ENCODE results near the gene ZNF438.
A peak's percentile ranks its signal among the peaks of the same experiment; 100 is the strongest.

The ZNF438 gene

GRCh38 chr10:31031558-31032257, at the start of gene ZNF438:
TSS of gene ZNF438 (minus strand) at chr10:31031865. CDS start at chr10:30877034, 154,831 bp downstream.
- Mint-ChIP-seq H3K27me3 (no peaks in the 10 kb centered on the region), H3K36me3 (ENCODE audit: low read depth) (no peaks in the 10 kb centered on the region), H3K4me3 (peak within 1 kb of the TSS; percentile 90), H3K9me3 (no peaks in the 10 kb centered on the region), H3K4me1 (ENCODE audit: low read depth) (peaks cover 48% of the 10 kb centered on the region), H3K27ac (peak within 1 kb of the TSS; percentile 93)
- intact Hi-C loops (cut with micrococcal nuclease): loop anchor here (1.0 kb wide), 1 partner anchor 32 kb away; no protein-coding TSS in a partner anchor

- H3K4me3 Mint-ChIP-seq: no peak overlapping the region
- intact Hi-C loops (cut with micrococcal nuclease): no loop called here
- H3K36me3 Mint-ChIP-seq (ENCODE audit: low read depth): no peaks in the 10 kb centered on the region
These were observed 44.9 kb upstream of the ZNF438 start for GRCh38 chr10:31076610-31076988.

GRCh38 chr10:31075881-31076609, 44.4 kb upstream of the ZNF438 start:
- Mint-ChIP-seq H3K27ac (no peak overlapping the region), H3K4me3 (no peak overlapping the region), H3K9me3 (no peaks in the 10 kb centered on the region), H3K36me3 (ENCODE audit: low read depth) (no peaks in the 10 kb centered on the region), H3K4me1 (ENCODE audit: low read depth) (no peaks in the 10 kb centered on the region), H3K27me3 (no peaks in the 10 kb centered on the region)
- intact Hi-C loops (cut with micrococcal nuclease): no loop called here

More at GRCh38 chr10:31076610-31076988, 44.9 kb upstream of the ZNF438 start:
- Mint-ChIP-seq H3K27ac (no peak overlapping the region), H3K4me1 (ENCODE audit: low read depth) (no peaks in the 10 kb centered on the region), H3K27me3 (no peaks in the 10 kb centered on the region), H3K9me3 (no peaks in the 10 kb centered on the region)

GRCh38 chr10:31075434-31075833, 43.8 kb upstream of the ZNF438 start:
- no peak overlapping the region for H3K4me3 Mint-ChIP-seq
- no peaks in the 10 kb centered on the region for H3K36me3 Mint-ChIP-seq (ENCODE audit: low read depth)
- intact Hi-C loops (cut with micrococcal nuclease): no loop called here

GRCh38 chr10:31074722-31075086, 43.0 kb upstream of the ZNF438 start:
- H3K4me1 Mint-ChIP-seq (ENCODE audit: low read depth): no peaks in the 10 kb centered on the region
- H3K36me3 Mint-ChIP-seq (ENCODE audit: low read depth): no peaks in the 10 kb centered on the region
- no peaks in the 10 kb centered on the region for H3K9me3 Mint-ChIP-seq
- no peak overlapping the region for H3K4me3 Mint-ChIP-seq
- H3K27me3 Mint-ChIP-seq: no peaks in the 10 kb centered on the region
- intact Hi-C loops (cut with micrococcal nuclease): no loop called here
- no peak overlapping the region for H3K27ac Mint-ChIP-seq

More at GRCh38 chr10:31075434-31075833, 43.8 kb upstream of the ZNF438 start:
- no peak overlapping the region for H3K27ac Mint-ChIP-seq
- no peaks in the 10 kb centered on the region for H3K4me1 Mint-ChIP-seq (ENCODE audit: low read depth)
- H3K27me3 Mint-ChIP-seq: no peaks in the 10 kb centered on the region
- no peaks in the 10 kb centered on the region for H3K9me3 Mint-ChIP-seq

GRCh38 chr10:31073996-31074721, 42.5 kb upstream of the ZNF438 start:
- no peaks in the 10 kb centered on the region for H3K36me3 Mint-ChIP-seq (ENCODE audit: low read depth)
- intact Hi-C loops (cut with micrococcal nuclease): no loop called here
- H3K4me3 Mint-ChIP-seq: no peak overlapping the region
- H3K4me1 Mint-ChIP-seq (ENCODE audit: low read depth): no peaks in the 10 kb centered on the region
- H3K27ac Mint-ChIP-seq: no peak overlapping the region
- H3K27me3 Mint-ChIP-seq: no peaks in the 10 kb centered on the region
- H3K9me3 Mint-ChIP-seq: no peaks in the 10 kb centered on the region

GRCh38 chr10:31073211-31073610, 41.5 kb upstream of the ZNF438 start:
- no peak overlapping the region for H3K4me3 Mint-ChIP-seq
- H3K4me1 Mint-ChIP-seq (ENCODE audit: low read depth): no peaks in the 10 kb centered on the region
- H3K27me3 Mint-ChIP-seq: no peaks in the 10 kb centered on the region
- H3K27ac Mint-ChIP-seq: no peak overlapping the region
- intact Hi-C loops (cut with micrococcal nuclease): no loop called here
- no peaks in the 10 kb centered on the region for H3K9me3 Mint-ChIP-seq
- no peaks in the 10 kb centered on the region for H3K36me3 Mint-ChIP-seq (ENCODE audit: low read depth)

GRCh38 chr10:31072451-31072850, 40.8 kb upstream of the ZNF438 start:
- no peak overlapping the region for H3K27ac Mint-ChIP-seq
- no peaks in the 10 kb centered on the region for H3K36me3 Mint-ChIP-seq (ENCODE audit: low read depth)
- H3K9me3 Mint-ChIP-seq: no peaks in the 10 kb centered on the region
- intact Hi-C loops (cut with micrococcal nuclease): no loop called here
- no peaks in the 10 kb centered on the region for H3K4me1 Mint-ChIP-seq (ENCODE audit: low read depth)
- no peak overlapping the region for H3K4me3 Mint-ChIP-seq
- no peaks in the 10 kb centered on the region for H3K27me3 Mint-ChIP-seq

GRCh38 chr10:31071232-31072005, 39.8 kb upstream of the ZNF438 start:
- intact Hi-C loops (cut with micrococcal nuclease): no loop called here
- no peak overlapping the region for H3K4me3 Mint-ChIP-seq
- no peaks in the 10 kb centered on the region for H3K4me1 Mint-ChIP-seq (ENCODE audit: low read depth)
- H3K9me3 Mint-ChIP-seq: no peaks in the 10 kb centered on the region
- H3K36me3 Mint-ChIP-seq (ENCODE audit: low read depth): no peaks in the 10 kb centered on the region
- H3K27me3 Mint-ChIP-seq: no peaks in the 10 kb centered on the region
- no peak overlapping the region for H3K27ac Mint-ChIP-seq

- intact Hi-C loops (cut with micrococcal nuclease): no loop called here
- Mint-ChIP-seq H3K27ac (no peak overlapping the region), H3K4me3 (no peak overlapping the region), H3K27me3 (no peaks in the 10 kb centered on the region), H3K4me1 (ENCODE audit: low read depth) (no peaks in the 10 kb centered on the region), H3K36me3 (ENCODE audit: low read depth) (no peaks in the 10 kb centered on the region), H3K9me3 (no peaks in the 10 kb centered on the region)
These were observed 39.0 kb upstream of the ZNF438 start for GRCh38 chr10:31070691-31071090.

- no peak overlapping the region for H3K4me3 Mint-ChIP-seq
These were observed 38.4 kb upstream of the ZNF438 start for GRCh38 chr10:31070025-31070424.

GRCh38 chr10:31069411-31069810, 37.7 kb upstream of the ZNF438 start:
- no peak overlapping the region for H3K27ac Mint-ChIP-seq
- H3K27me3 Mint-ChIP-seq: no peaks in the 10 kb centered on the region
- intact Hi-C loops (cut with micrococcal nuclease): no loop called here
- H3K4me1 Mint-ChIP-seq (ENCODE audit: low read depth): no peaks in the 10 kb centered on the region
- no peak overlapping the region for H3K4me3 Mint-ChIP-seq
- H3K9me3 Mint-ChIP-seq: no peaks in the 10 kb centered on the region
- H3K36me3 Mint-ChIP-seq (ENCODE audit: low read depth): no peaks in the 10 kb centered on the region

More at GRCh38 chr10:31070025-31070424, 38.4 kb upstream of the ZNF438 start:
- Mint-ChIP-seq H3K4me1 (ENCODE audit: low read depth) (no peaks in the 10 kb centered on the region), H3K27ac (no peak overlapping the region), H3K36me3 (ENCODE audit: low read depth) (no peaks in the 10 kb centered on the region), H3K27me3 (no peaks in the 10 kb centered on the region), H3K9me3 (no peaks in the 10 kb centered on the region)
- intact Hi-C loops (cut with micrococcal nuclease): no loop called here

GRCh38 chr10:31064348-31064747, 32.7 kb upstream of the ZNF438 start:
- Mint-ChIP-seq H3K4me1 (ENCODE audit: low read depth) (no peaks in the 10 kb centered on the region), H3K9me3 (no peaks in the 10 kb centered on the region), H3K27ac (no peak overlapping the region), H3K4me3 (no peak overlapping the region), H3K27me3 (no peaks in the 10 kb centered on the region), H3K36me3 (ENCODE audit: low read depth) (no peaks in the 10 kb centered on the region)
- intact Hi-C loops (cut with micrococcal nuclease): no loop called here
